Vagina (tissue), 2 donors: ENCODE measurements around the gene EDARADD. TPM values are rescaled to one million over a fixed set of nuclear protein-coding genes. Genes with fewer than 3 reads are reported as not detected.

Experiments used
- DNase-seq, 2 donors: peaks; one replicate each; pipeline ENCODE4 v3.0.0-alpha.2; 2017; ENCODE audit errors: extremely low spot score in 2 of 2
- H3K27ac ChIP-seq: fragments of 200-600 bp; sonication (generic); one replicate; pipeline ENCODE4 v1.5.1; 2019
- H3K27me3 ChIP-seq: fragments of 200-600 bp; sonication (generic); one replicate; pipeline ENCODE4 v1.5.1; 2019
- H3K36me3 ChIP-seq, 2 donors: fragments of 200-600 bp; sonication (generic); one replicate each; pipeline ENCODE4 v1.5.1; 2017 to 2019
- H3K4me1 ChIP-seq: fragments of 200-600 bp; sonication (generic); one replicate; pipeline ENCODE4 v1.5.1; 2019
- H3K4me3 ChIP-seq, 2 donors: fragments of 200-600 bp; sonication (generic); 1 replicate in 1 of 2; 2 replicates in 1 of 2; pipeline ENCODE4 v1.5.1; 2016 to 2019
- H3K9me3 ChIP-seq: fragments of 200-600 bp; sonication (generic); one replicate; pipeline ENCODE4 v1.5.1; 2019
- POLR2A ChIP-seq, 2 donors: fragments of 450-650 bp; IDR thresholded peaks; one replicate each; pipeline ENCODE4 v1.6.1; 2017; ENCODE audit warnings: antibody characterized with exemption in 2 of 2, mild to moderate bottlenecking in 2 of 2, moderate library complexity in 2 of 2
- POLR2AphosphoS5 ChIP-seq, 2 donors: sonication (generic); formaldehyde crosslinking; IDR thresholded peaks; one replicate each; pipeline ENCODE4 v1.9.0; 2017; ENCODE audit warnings: antibody characterized with exemption in 2 of 2, mild to moderate bottlenecking in 2 of 2, low read depth in 1 of 2; ENCODE audit not compliant: insufficient read depth in 1 of 2
- intact Hi-C: fragments of 100-400 bp; cut with DNase I; formaldehyde crosslinking; loops from one replicate; pipeline ENCODE4 v1.15.1; 2023
- total RNA-seq: library from RNA; depleted of rRNA; stranded (reverse); fragments of >200 nt; gene quantifications from one replicate; pipeline ENCODE4 v1.2.3, GENCODE V29; 2016
- TF ChIP-seq, protein P1 (sequence below), 3 experiments: fragments of 450-650 bp in 2 of 3; fragments of 200-600 bp in 1 of 3; sonication (generic) in 1 of 3; IDR thresholded peaks; one replicate each; pipeline ENCODE4 v1.5.1; 2017 to 2019; ENCODE audit warnings: antibody characterized with exemption in 3 of 3, mild to moderate bottlenecking in 2 of 3, moderate library complexity in 2 of 3

The EDARADD gene
- total RNA-seq, 1 donor from 2014 or later, result 1.2 TPM

DNA sequence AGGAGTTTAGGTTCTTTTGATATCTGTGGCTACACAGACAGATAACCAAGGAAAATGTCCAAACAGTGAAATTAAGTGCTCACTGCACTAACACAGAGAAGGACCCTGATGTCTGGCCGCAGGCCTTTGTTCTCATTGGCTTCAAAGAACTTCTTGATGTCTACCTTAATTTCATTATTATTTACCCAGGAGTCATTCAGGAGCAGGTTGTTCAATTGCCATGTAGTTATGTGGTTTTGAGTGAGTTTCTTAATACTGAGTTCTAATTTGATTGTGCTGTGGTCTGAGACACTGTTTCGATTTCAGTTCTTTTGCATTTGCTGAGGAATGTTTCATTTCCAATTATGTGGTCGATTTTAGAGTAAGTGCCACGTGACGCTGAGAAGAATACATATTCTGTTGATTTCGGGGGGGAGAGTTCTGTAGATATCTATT lies 114.5 kb downstream of the EDARADD start:
- Histone ChIP-seq H3K36me3 (no peaks in the 10 kb centered on the region), H3K4me1 (no peaks in the 10 kb centered on the region)
- intact Hi-C loops, result no loop called here

DNA sequence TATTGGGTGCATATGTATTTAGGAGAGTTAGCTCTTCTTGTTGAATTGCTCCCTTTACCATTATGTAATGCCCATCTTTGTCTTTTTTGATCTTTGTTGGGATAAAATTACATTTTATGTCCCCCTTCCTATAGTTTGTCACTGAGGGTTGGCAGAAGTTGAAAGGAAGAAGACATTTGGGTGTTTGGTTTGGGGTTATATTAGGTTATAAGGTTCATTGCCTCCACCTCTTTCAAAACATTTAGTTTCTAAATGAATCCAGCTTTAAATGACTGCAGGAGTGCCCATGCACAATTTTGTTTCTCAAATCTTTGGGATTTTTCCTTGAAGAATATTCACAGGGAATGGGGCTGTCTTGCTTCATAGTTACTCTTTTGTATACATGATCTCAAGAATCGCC lies 115.1 kb downstream of the EDARADD start:
- no peaks in the 10 kb centered on the region for H3K27me3 ChIP-seq
- no peak for DNase-seq
- H3K27ac ChIP-seq, result no peak overlapping the region
- H3K36me3 ChIP-seq, result no peaks in the 10 kb centered on the region
- H3K4me1 ChIP-seq, result no peaks in the 10 kb centered on the region
- intact Hi-C loops, result no loop called here
- no peaks in the 10 kb centered on the region for H3K9me3 ChIP-seq
- H3K4me3 ChIP-seq, result no peak overlapping the region
- no peak for TF ChIP-seq POLR2AphosphoS5 (IDR thresholded peaks at IDR 0.05; ENCODE audit: insufficient read depth in 1 of 2, low read depth in 1 of 2)
- TF ChIP-seq, protein P1, sequence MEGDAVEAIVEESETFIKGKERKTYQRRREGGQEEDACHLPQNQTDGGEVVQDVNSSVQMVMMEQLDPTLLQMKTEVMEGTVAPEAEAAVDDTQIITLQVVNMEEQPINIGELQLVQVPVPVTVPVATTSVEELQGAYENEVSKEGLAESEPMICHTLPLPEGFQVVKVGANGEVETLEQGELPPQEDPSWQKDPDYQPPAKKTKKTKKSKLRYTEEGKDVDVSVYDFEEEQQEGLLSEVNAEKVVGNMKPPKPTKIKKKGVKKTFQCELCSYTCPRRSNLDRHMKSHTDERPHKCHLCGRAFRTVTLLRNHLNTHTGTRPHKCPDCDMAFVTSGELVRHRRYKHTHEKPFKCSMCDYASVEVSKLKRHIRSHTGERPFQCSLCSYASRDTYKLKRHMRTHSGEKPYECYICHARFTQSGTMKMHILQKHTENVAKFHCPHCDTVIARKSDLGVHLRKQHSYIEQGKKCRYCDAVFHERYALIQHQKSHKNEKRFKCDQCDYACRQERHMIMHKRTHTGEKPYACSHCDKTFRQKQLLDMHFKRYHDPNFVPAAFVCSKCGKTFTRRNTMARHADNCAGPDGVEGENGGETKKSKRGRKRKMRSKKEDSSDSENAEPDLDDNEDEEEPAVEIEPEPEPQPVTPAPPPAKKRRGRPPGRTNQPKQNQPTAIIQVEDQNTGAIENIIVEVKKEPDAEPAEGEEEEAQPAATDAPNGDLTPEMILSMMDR (IDR thresholded peaks at IDR 0.05), result no peak
- no peak for TF ChIP-seq POLR2A (IDR thresholded peaks at IDR 0.05)

More for the DNA sequence above, 114.5 kb downstream of the EDARADD start:
- no peak for DNase-seq
- H3K4me3 ChIP-seq, result no peak overlapping the region
- TF ChIP-seq POLR2A (IDR thresholded peaks at IDR 0.05), result no peak
- TF ChIP-seq, protein P1 (IDR thresholded peaks at IDR 0.05), result no peak
- no peak for TF ChIP-seq POLR2AphosphoS5 (IDR thresholded peaks at IDR 0.05; ENCODE audit: insufficient read depth in 1 of 2, low read depth in 1 of 2)
- no peaks in the 10 kb centered on the region for H3K9me3 ChIP-seq
- no peaks in the 10 kb centered on the region for H3K27me3 ChIP-seq
- H3K27ac ChIP-seq, result no peak overlapping the region

DNA sequence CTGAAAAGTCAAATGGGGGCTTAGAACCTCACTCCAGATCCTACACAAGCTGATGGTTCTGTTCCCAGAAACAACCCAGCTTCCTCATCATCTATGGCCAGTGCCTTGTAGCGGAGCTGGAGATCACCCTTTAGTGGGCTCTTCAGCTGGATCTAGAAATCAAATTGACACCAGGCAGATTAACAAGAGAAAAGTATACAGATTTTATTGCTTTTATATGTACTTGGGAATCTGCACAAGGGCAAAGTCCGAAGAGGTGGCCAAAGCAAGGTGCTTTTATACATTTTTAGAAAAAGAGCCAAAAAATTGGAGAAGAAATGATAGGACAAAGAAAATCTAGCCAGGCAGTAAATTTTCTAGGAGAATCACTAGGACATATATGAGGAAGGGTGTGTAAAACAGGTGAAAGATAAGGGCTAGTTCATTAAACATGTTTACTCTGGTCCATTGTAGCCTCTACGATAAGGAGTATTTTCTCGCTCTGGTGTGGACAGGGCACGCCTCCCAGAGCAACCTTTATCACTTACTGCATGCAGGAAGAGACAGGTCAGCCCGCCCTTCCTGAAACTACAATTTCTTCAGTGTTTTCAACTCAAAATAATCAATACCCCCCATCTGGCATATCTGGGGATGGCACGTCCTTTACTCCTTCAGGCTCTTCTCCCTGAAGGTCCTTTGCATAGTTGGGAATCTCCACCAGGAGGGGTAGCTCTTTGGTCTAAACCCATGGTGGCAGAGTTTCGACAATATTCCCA lies 115.7 kb downstream of the EDARADD start:
- Histone ChIP-seq H3K9me3 (no peaks in the 10 kb centered on the region), H3K27ac (no peak overlapping the region)
- intact Hi-C loops, result no loop called here

DNA sequence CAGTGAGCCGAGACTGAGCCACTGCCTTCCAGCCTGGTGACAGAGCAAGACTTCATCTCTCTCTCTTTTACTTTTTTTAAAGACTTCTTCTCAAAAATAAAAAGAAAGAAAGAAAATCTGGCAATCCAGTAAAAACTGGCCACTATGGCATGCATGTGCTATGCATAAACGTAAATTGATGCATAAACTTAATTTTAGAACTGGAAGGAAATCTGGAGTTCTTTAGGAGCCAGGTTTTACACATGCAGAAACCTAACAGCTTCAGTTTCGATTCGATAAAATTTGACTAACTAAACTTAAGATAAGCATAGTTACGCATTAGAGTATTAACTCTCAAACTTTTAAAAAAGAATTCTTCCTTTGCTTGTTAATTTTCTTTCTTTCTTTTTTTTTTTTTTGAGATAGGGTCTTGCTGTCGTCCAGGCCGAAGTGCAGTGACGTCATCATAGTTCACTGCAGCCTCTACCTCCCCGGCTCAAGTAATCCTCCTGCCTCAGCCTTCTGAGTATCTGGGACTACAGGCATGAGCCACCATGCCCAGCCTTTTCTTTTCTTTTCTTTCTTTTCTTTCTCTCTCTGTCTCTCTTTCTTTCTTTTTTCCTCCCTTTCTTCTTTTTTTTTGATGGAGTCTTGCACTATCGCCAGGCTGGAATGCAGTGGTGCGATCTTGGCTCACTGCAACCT lies 117.8 kb downstream of the EDARADD start:
- DNase-seq, result no peak
- Histone ChIP-seq H3K4me3 (no peak overlapping the region), H3K27ac (no peak overlapping the region), H3K36me3 (no peaks in the 10 kb centered on the region), H3K4me1 (no peaks in the 10 kb centered on the region), H3K27me3 (no peaks in the 10 kb centered on the region), H3K9me3 (no peaks in the 10 kb centered on the region)
- intact Hi-C loops, result no loop called here
- TF ChIP-seq, protein P1 (IDR thresholded peaks at IDR 0.05), result no peak
- no peak for TF ChIP-seq POLR2AphosphoS5 (IDR thresholded peaks at IDR 0.05; ENCODE audit: insufficient read depth in 1 of 2, low read depth in 1 of 2)

More for the DNA sequence above, 115.7 kb downstream of the EDARADD start:
- Histone ChIP-seq H3K4me3 (no peak overlapping the region), H3K36me3 (no peaks in the 10 kb centered on the region), H3K4me1 (no peaks in the 10 kb centered on the region), H3K27me3 (no peaks in the 10 kb centered on the region)
- TF ChIP-seq POLR2AphosphoS5 (IDR thresholded peaks at IDR 0.05; ENCODE audit: insufficient read depth in 1 of 2, low read depth in 1 of 2) (no peak), POLR2A (IDR thresholded peaks at IDR 0.05) (no peak)
- TF ChIP-seq, protein P1 (IDR thresholded peaks at IDR 0.05), result no peak
- DNase-seq, result no peak
